ENCODE data around the gene PGGHG. TPM values are rescaled to one million over a fixed set of nuclear protein-coding genes. Genes with fewer than 3 reads are reported as not detected.
"Not testable (repeated sequence)": the region's sequence is repeated elsewhere in the genome, so short reads cannot be mapped to it uniquely, and the experiment has no call there.

PGGHG gene
- total RNA-seq, 1 donor from 2014 or later, result 69.7 TPM

GRCh38 chr11:305844-306211 is 16.9 kb downstream of the PGGHG start:
- Mint-ChIP-seq H3K4me3 (ENCODE audit: unreplicated experiment) (no peak overlapping the region), H3K9me3 (ENCODE audit: unreplicated experiment) (no peaks in the 10 kb centered on the region), H3K27ac (ENCODE audit: unreplicated experiment) (no peak overlapping the region), H3K27me3 (ENCODE audit: unreplicated experiment) (peaks cover 7% of the 10 kb centered on the region), H3K36me3 (ENCODE audit: low read depth, unreplicated experiment) (peaks cover 8% of the 10 kb centered on the region), H3K4me1 (ENCODE audit: unreplicated experiment) (peaks cover 38% of the 10 kb centered on the region)
- no peak for DNase-seq (ENCODE audit: low spot score)
- no peak for TF ChIP-seq CTCF (IDR thresholded peaks at IDR 0.05; ENCODE audit: unreplicated experiment)

- Mint-ChIP-seq H3K9me3 (ENCODE audit: unreplicated experiment) (no peaks in the 10 kb centered on the region), H3K4me1 (ENCODE audit: unreplicated experiment) (peaks cover 40% of the 10 kb centered on the region), H3K27me3 (ENCODE audit: unreplicated experiment) (peaks cover 7% of the 10 kb centered on the region), H3K36me3 (ENCODE audit: low read depth, unreplicated experiment) (peaks cover 8% of the 10 kb centered on the region), H3K27ac (ENCODE audit: unreplicated experiment) (peak overlapping the region; percentile 24), H3K4me3 (ENCODE audit: unreplicated experiment) (peak overlapping the region; percentile 47)
- no peak for TF ChIP-seq CTCF (IDR thresholded peaks at IDR 0.05; ENCODE audit: unreplicated experiment)
- DNase-seq (ENCODE audit: low spot score), result no peak
Measured at GRCh38 chr11:306645-307371, 17.9 kb downstream of the PGGHG start.

GRCh38 chr11:307766-308708 is 19.1 kb downstream of the PGGHG start, which contains the start of gene IFITM2:
Gene IFITM2, plus strand, starts transcription at chr11:307816. Its CDS starts 377 bp downstream, at chr11:308193.
- not testable (repeated sequence) for H3K27me3 Mint-ChIP-seq (ENCODE audit: unreplicated experiment); H3K9me3 Mint-ChIP-seq (ENCODE audit: unreplicated experiment)
- Mint-ChIP-seq H3K4me1 (ENCODE audit: unreplicated experiment) (peaks cover 45% of the 10 kb centered on the region), H3K4me3 (ENCODE audit: unreplicated experiment) (peak within 1 kb of the TSS; percentile 96), H3K27ac (ENCODE audit: unreplicated experiment) (peak within 1 kb of the TSS; percentile 99), H3K36me3 (ENCODE audit: low read depth, unreplicated experiment) (peaks cover 12% of the 10 kb centered on the region)
- DNase-seq (ENCODE audit: low spot score), result peak; percentile 65

- Mint-ChIP-seq H3K4me3 (ENCODE audit: unreplicated experiment) (peak overlapping the region; percentile 96), H3K4me1 (ENCODE audit: unreplicated experiment) (peaks cover 53% of the 10 kb centered on the region), H3K36me3 (ENCODE audit: low read depth, unreplicated experiment) (peaks cover 12% of the 10 kb centered on the region), H3K27ac (ENCODE audit: unreplicated experiment) (peak overlapping the region; percentile 99)
- not testable (repeated sequence) for H3K27me3 Mint-ChIP-seq (ENCODE audit: unreplicated experiment); DNase-seq (ENCODE audit: low spot score); H3K9me3 Mint-ChIP-seq (ENCODE audit: unreplicated experiment)
Measured at GRCh38 chr11:308740-309665, 20.1 kb downstream of the PGGHG start.

- H3K9me3 Mint-ChIP-seq (ENCODE audit: unreplicated experiment); H3K27me3 Mint-ChIP-seq (ENCODE audit: unreplicated experiment); DNase-seq (ENCODE audit: low spot score): not testable (repeated sequence)
- Mint-ChIP-seq H3K36me3 (ENCODE audit: low read depth, unreplicated experiment) (peaks cover 12% of the 10 kb centered on the region), H3K4me3 (ENCODE audit: unreplicated experiment) (peak overlapping the region; percentile 96), H3K4me1 (ENCODE audit: unreplicated experiment) (peaks cover 58% of the 10 kb centered on the region), H3K27ac (ENCODE audit: unreplicated experiment) (peak overlapping the region; percentile 99)
Measured at GRCh38 chr11:309979-310572, 21.1 kb downstream of the PGGHG start.

GRCh38 chr11:311013-311748 is 22.3 kb downstream of the PGGHG start:
- peaks cover 12% of the 10 kb centered on the region for H3K36me3 Mint-ChIP-seq (ENCODE audit: low read depth, unreplicated experiment)
- not testable (repeated sequence) for H3K27me3 Mint-ChIP-seq (ENCODE audit: unreplicated experiment); H3K9me3 Mint-ChIP-seq (ENCODE audit: unreplicated experiment); H3K27ac Mint-ChIP-seq (ENCODE audit: unreplicated experiment); DNase-seq (ENCODE audit: low spot score)
- peak overlapping the region; percentile 82 for H3K4me3 Mint-ChIP-seq (ENCODE audit: unreplicated experiment)
- peaks cover 50% of the 10 kb centered on the region for H3K4me1 Mint-ChIP-seq (ENCODE audit: unreplicated experiment)

Data from endothelial cell (in vitro differentiated cells).